Osteoblast (primary cell): ENCODE data around the gene TLN1. TPM values are rescaled to one million over a fixed set of nuclear protein-coding genes. Genes with fewer than 3 reads are reported as not detected.

Experiments
- DNase-seq: peaks from one replicate; pipeline ENCODE4 v3.0.0; 2011; ENCODE audit warnings: low spot score, mixed read lengths; ENCODE audit not compliant: insufficient read length; ENCODE audit errors: missing footprints
- H2AFZ ChIP-seq: 2 replicates; pipeline ENCODE4 v1.6.0; 2011; ENCODE audit warnings: mild to moderate bottlenecking, low read length
- H3K27ac ChIP-seq: 2 replicates; pipeline ENCODE4 v1.5.1; 2011; ENCODE audit warnings: mild to moderate bottlenecking, low read depth, low read length, moderate library complexity
- H3K27me3 ChIP-seq: 2 replicates; pipeline ENCODE4 v1.6.0; 2012; ENCODE audit warnings: mild to moderate bottlenecking, control low read depth, inconsistent platforms, low read length, moderate library complexity; ENCODE audit not compliant: insufficient read depth
- H3K36me3 ChIP-seq: 2 replicates; pipeline ENCODE4 v1.5.1; 2011; ENCODE audit warnings: mild to moderate bottlenecking, low read length, control low read depth, moderate library complexity; ENCODE audit not compliant: insufficient read depth
- H3K4me1 ChIP-seq: 2 replicates; pipeline ENCODE4 v1.5.1; 2011; ENCODE audit warnings: mild to moderate bottlenecking, low read length, control low read depth, moderate library complexity; ENCODE audit not compliant: insufficient read depth
- H3K4me2 ChIP-seq: 2 replicates; pipeline ENCODE4 v1.6.0; 2011; ENCODE audit warnings: mild to moderate bottlenecking, low read length; ENCODE audit not compliant: insufficient read depth
- H3K4me3 ChIP-seq: fragments of 200-600 bp; sonication (generic); 3 replicates; pipeline ENCODE4 v1.5.1; 2012; ENCODE audit warnings: mild to moderate bottlenecking, low read length, inconsistent platforms; ENCODE audit not compliant: insufficient read depth
- H3K79me2 ChIP-seq: 2 replicates; pipeline ENCODE4 v1.6.0; 2012; ENCODE audit warnings: mild to moderate bottlenecking, low read length, control low read depth, inconsistent platforms; ENCODE audit not compliant: insufficient read depth
- H3K9me3 ChIP-seq: 2 replicates; pipeline ENCODE4 v1.5.1; 2011; ENCODE audit warnings: low read depth, low read length, control low read depth
- H4K20me1 ChIP-seq: 2 replicates; pipeline ENCODE4 v1.6.0; 2012; ENCODE audit warnings: mild to moderate bottlenecking, low read length, control low read depth; ENCODE audit not compliant: insufficient read depth
- total RNA-seq: library from RNA; depleted of rRNA; stranded (reverse); fragments of >200 nt; gene quantifications from 2 replicates; pipeline ENCODE4 v1.2.3, GENCODE V29; 2012
- TF ChIP-seq, protein P1 (sequence below): IDR thresholded peaks from 2 replicates; pipeline ENCODE4 v1.5.1; 2011; ENCODE audit warnings: mild to moderate bottlenecking, low read depth, low read length, moderate library complexity; ENCODE audit errors: extremely low read depth

Gene TLN1
- total RNA-seq, 1 donor: 376 TPM

GRCh38 chr9:35726931-35727330 is 5.1 kb downstream of the TLN1 start:
- Histone ChIP-seq H3K4me3 (peak overlapping the region; percentile 90), H3K79me2 (peaks cover 89% of the 10 kb centered on the region), H3K27ac (peak overlapping the region; percentile 87), H3K36me3 (peaks cover 44% of the 10 kb centered on the region), H2AFZ (no peak overlapping the region), H3K9me3 (no peaks in the 10 kb centered on the region), H4K20me1 (peaks cover 44% of the 10 kb centered on the region), H3K4me2 (peak overlapping the region; percentile 92), H3K4me1 (peaks cover 52% of the 10 kb centered on the region), H3K27me3 (no peaks in the 10 kb centered on the region)
- DNase-seq: no peak
- TF ChIP-seq, protein P1, sequence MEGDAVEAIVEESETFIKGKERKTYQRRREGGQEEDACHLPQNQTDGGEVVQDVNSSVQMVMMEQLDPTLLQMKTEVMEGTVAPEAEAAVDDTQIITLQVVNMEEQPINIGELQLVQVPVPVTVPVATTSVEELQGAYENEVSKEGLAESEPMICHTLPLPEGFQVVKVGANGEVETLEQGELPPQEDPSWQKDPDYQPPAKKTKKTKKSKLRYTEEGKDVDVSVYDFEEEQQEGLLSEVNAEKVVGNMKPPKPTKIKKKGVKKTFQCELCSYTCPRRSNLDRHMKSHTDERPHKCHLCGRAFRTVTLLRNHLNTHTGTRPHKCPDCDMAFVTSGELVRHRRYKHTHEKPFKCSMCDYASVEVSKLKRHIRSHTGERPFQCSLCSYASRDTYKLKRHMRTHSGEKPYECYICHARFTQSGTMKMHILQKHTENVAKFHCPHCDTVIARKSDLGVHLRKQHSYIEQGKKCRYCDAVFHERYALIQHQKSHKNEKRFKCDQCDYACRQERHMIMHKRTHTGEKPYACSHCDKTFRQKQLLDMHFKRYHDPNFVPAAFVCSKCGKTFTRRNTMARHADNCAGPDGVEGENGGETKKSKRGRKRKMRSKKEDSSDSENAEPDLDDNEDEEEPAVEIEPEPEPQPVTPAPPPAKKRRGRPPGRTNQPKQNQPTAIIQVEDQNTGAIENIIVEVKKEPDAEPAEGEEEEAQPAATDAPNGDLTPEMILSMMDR: peak; percentile 39

DNA sequence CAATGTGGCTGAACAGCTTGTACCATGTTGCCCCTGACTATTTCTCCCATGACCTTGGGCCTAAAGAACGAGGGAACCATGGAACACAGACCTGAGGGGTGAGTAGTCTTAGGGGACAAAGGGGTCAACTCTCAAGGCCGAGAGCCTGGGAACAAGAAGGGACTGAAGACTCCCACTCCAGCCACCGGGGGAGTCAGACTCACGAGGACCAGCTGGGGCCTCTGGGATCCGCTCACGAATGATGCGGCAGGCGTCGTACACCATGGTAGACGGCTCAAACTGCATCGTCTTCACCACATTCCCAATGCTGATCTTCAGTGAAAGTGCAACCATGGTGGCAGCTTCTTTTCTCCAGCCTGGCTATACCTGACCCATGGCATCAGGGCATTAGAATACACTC is 6.6 kb downstream of the TLN1 start:
- Histone ChIP-seq H3K4me3 (no peak overlapping the region), H2AFZ (no peak overlapping the region), H4K20me1 (peaks cover 42% of the 10 kb centered on the region), H3K36me3 (peaks cover 59% of the 10 kb centered on the region), H3K4me2 (no peak overlapping the region), H3K9me3 (no peaks in the 10 kb centered on the region), H3K79me2 (peaks cover 83% of the 10 kb centered on the region), H3K4me1 (peaks cover 42% of the 10 kb centered on the region), H3K27ac (peak overlapping the region; percentile 17), H3K27me3 (no peaks in the 10 kb centered on the region)
- TF ChIP-seq, protein P1: no peak
- peak; percentile 51 for DNase-seq

- H3K9me3 ChIP-seq: no peaks in the 10 kb centered on the region
- peaks cover 82% of the 10 kb centered on the region for H3K79me2 ChIP-seq
- TF ChIP-seq, protein P1: no peak
Measured at GRCh38 chr9:35723908-35724307, 8.1 kb downstream of the TLN1 start.

DNA sequence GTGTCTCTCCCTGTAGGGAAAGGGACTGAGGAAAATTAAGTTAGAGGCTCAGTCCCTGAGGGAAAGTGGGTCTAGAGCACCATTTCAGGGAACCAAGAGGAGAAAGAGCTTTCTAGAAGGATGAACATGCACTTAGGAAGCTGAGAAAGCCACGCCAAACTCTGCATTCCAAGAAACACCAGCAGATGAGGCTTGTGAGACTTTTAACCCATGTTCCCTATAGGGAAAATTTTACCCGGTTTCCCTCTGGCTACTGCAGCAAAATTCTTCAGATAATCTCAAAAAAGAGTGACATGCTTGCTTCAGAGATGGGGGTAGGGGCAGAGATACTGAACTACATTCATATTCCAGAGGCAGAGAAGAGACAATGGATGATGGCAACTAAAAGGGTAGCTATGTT is 8.6 kb downstream of the TLN1 start:
- H4K20me1 ChIP-seq: peaks cover 52% of the 10 kb centered on the region
- DNase-seq: no peak
- H3K4me1 ChIP-seq: peaks cover 23% of the 10 kb centered on the region
- H2AFZ ChIP-seq: no peak overlapping the region
- no peaks in the 10 kb centered on the region for H3K27me3 ChIP-seq
- no peak overlapping the region for H3K4me2 ChIP-seq
- no peak overlapping the region for H3K4me3 ChIP-seq
- no peaks in the 10 kb centered on the region for H3K9me3 ChIP-seq
- TF ChIP-seq, protein P1: no peak
- peaks cover 79% of the 10 kb centered on the region for H3K36me3 ChIP-seq
- H3K79me2 ChIP-seq: peaks cover 84% of the 10 kb centered on the region
- no peak overlapping the region for H3K27ac ChIP-seq

More at GRCh38 chr9:35723908-35724307, 8.1 kb downstream of the TLN1 start:
- no peak overlapping the region for H2AFZ ChIP-seq
- peaks cover 52% of the 10 kb centered on the region for H4K20me1 ChIP-seq
- no peak for DNase-seq
- no peak overlapping the region for H3K4me3 ChIP-seq
- no peak overlapping the region for H3K27ac ChIP-seq
- H3K4me2 ChIP-seq: no peak overlapping the region
- H3K27me3 ChIP-seq: no peaks in the 10 kb centered on the region
- H3K36me3 ChIP-seq: peaks cover 74% of the 10 kb centered on the region
- peaks cover 28% of the 10 kb centered on the region for H3K4me1 ChIP-seq
